HepG2 (cell line): ENCODE data around the gene ZNF783. TPM values are rescaled to one million over a fixed set of nuclear protein-coding genes. Genes with fewer than 3 reads are reported as not detected.

Experiments
- ATAC-seq: fragments of 200-7000 bp; cut with Tn5 transposase; 3 replicates; pipeline ENCODE4 v1.9.1; 2020; ENCODE audit warnings: mild to moderate bottlenecking, moderate library complexity
- BruUV-seq: library from RNA; stranded (reverse); fragments of 400-500 nt; replicated peaks from 2 replicates; lab custom pipeline; 2021; lab: Mats Ljungman, UMichigan
- CTCF ChIA-PET: fragments of 300-600 bp; formaldehyde crosslinking; extraction: SDS; loops from one replicate; lab custom pipeline; 2021; ENCODE audit warnings: low total read pairs, inconsistent platforms, low intra/inter-chr PET ratio; lab: Yijun Ruan, JAX
- POLR2A ChIA-PET: fragments of 350-600 bp; sonication (Branson Sonifier 250); formaldehyde crosslinking; loops from one replicate; lab custom pipeline; 2020; ENCODE audit warnings: antibody characterized with exemption, inconsistent platforms; lab: Yijun Ruan, JAX
- DNase-seq: peaks from one replicate; pipeline ENCODE4 v3.0.0-alpha.2; 2015; ENCODE audit warnings: low spot score
- FAIRE-seq: peaks from 3 replicates; lab custom pipeline; 2011; peaks lifted over from hg19 to GRCh38; lab: Jason Lieb, UNC
- H2AFZ ChIP-seq: one replicate; pipeline ENCODE4 v1.6.1; 2011; ENCODE audit warnings: low read length, inconsistent platforms
- H3K27ac ChIP-seq: fragments of 300-600 bp; 3 replicates; pipeline ENCODE4 v1.8.0; 2011; ENCODE audit warnings: mixed run types, mild to moderate bottlenecking, mixed read lengths, low read length, inconsistent platforms; ENCODE audit not compliant: insufficient read depth; ENCODE audit errors: extremely low read length
- H3K27me3 ChIP-seq, 2 experiments: fragments of 200-600 bp in 1 of 2; 2 replicates in 1 of 2; 3 replicates in 1 of 2; pipeline versions ENCODE4 v1.6.0 to v1.8.0; 2011; ENCODE audit warnings: low read length in 2 of 2, mild to moderate bottlenecking in 2 of 2, moderate library complexity in 2 of 2, inconsistent platforms in 1 of 2; ENCODE audit not compliant: insufficient read depth in 2 of 2, control insufficient read depth in 1 of 2
- H3K36me3 ChIP-seq, 2 experiments: fragments of 200-600 bp in 1 of 2; replicated peaks in 1 of 2; 2 replicates in 1 of 2; 3 replicates in 1 of 2; pipeline versions ENCODE4 v1.5.1 to v1.8.0; 2011; ENCODE audit warnings: low read length in 2 of 2, inconsistent platforms in 1 of 2; ENCODE audit not compliant: insufficient read depth in 2 of 2, control insufficient read depth in 1 of 2
- H3K4me1 ChIP-seq: 2 replicates; pipeline ENCODE4 v1.5.1; 2012; ENCODE audit warnings: low read length, inconsistent platforms; ENCODE audit not compliant: insufficient read depth
- H3K4me2 ChIP-seq: 2 replicates; pipeline ENCODE4 v1.6.0; 2011; ENCODE audit warnings: low read depth, low read length, inconsistent platforms
- H3K4me3 ChIP-seq, 3 experiments: fragments of 200-600 bp in 1 of 3; sonication (generic), shearing (Covaris generic) in 1 of 3; replicated peaks in 1 of 3; 2 replicates each; pipeline ENCODE4 v1.5.1; 2011 to 2016; ENCODE audit warnings: low read length in 3 of 3, inconsistent platforms in 2 of 3, low read depth in 2 of 3, mild to moderate bottlenecking in 2 of 3, control low read depth in 1 of 3, mixed read lengths in 1 of 3; ENCODE audit not compliant: insufficient read depth in 1 of 3
- H3K79me2 ChIP-seq: one replicate; pipeline ENCODE4 v1.6.1; 2011; ENCODE audit warnings: low read length, inconsistent platforms; ENCODE audit not compliant: insufficient read depth
- H3K9ac ChIP-seq: 2 replicates; pipeline ENCODE4 v1.6.0; 2011; ENCODE audit warnings: mild to moderate bottlenecking, low read depth, low read length, inconsistent platforms; ENCODE audit not compliant: insufficient read depth
- H3K9me3 ChIP-seq: 2 replicates; pipeline ENCODE4 v1.5.1; 2012; ENCODE audit warnings: mild to moderate bottlenecking, low read length
- H4K20me1 ChIP-seq: 2 replicates; pipeline ENCODE4 v1.6.0; 2011; ENCODE audit warnings: inconsistent platforms, mild to moderate bottlenecking, low read length, moderate library complexity; ENCODE audit not compliant: insufficient read depth
- AGO2 ChIP-seq: fragments of 200-400 bp; formaldehyde crosslinking; optimal IDR thresholded peaks from 2 replicates; pipeline ENCODE3; 2017; ENCODE audit warnings: mild to moderate bottlenecking, low read depth, low read length, moderate library complexity
- CEBPG ChIP-seq: IDR thresholded peaks from 2 replicates; pipeline ENCODE4 v1.6.1; 2016
- DR1 ChIP-seq: sonication (generic); formaldehyde crosslinking; IDR thresholded peaks from 2 replicates; pipeline ENCODE4 v1.8.0; 2021; ENCODE audit warnings: mild to moderate bottlenecking, missing genetic modification reagents, inconsistent platforms
- FOXP1 ChIP-seq, 2 experiments: fragments of 450-650 bp in 1 of 2; IDR thresholded peaks; 2 replicates each; pipeline ENCODE4 v1.6.1; 2017 to 2018; ENCODE audit warnings: antibody characterized with exemption in 1 of 2
- RBFOX2 ChIP-seq: fragments of 200-400 bp; formaldehyde crosslinking; IDR thresholded peaks from 2 replicates; pipeline ENCODE4 v1.6.1; 2017; ENCODE audit warnings: low read depth, mild to moderate bottlenecking, low read length
- WGBS: methylation state at CpG from one replicate; pipeline ENCODE4 v1.1.6; 2017; ENCODE audit warnings: low lambda C conversion rate; 5-methylcytosine and 5-hydroxymethylcytosine counted together
- in situ Hi-C: cut with HindIII; loops from 2 replicates; pipeline ENCODE4 v1.10.0; 2017; ENCODE audit warnings: low pct_unique_long_range_greater_than_20kb; ENCODE audit not compliant: extremely low pct_ligation_motif_present
- intact Hi-C: fragments of 100-400 bp; cut with micrococcal nuclease; formaldehyde crosslinking; loops from one replicate; pipeline ENCODE4 v1.10.0; 2022; ENCODE audit not compliant: unreplicated experiment
- polyA plus RNA-seq, 8 experiments: library from polyadenylated mRNA; depleted of rRNA in 3 of 8; stranded (reverse) in 7 of 8; unstranded in 1 of 8; fragments of >200 nt; fragmentation: Illumina TruSeq in 4 of 8; extraction: Trizol in 4 of 8; gene quantifications; 2 replicates each; pipeline versions ENCODE4 v1.2.1 to v1.2.3, GENCODE V29; 2011 to 2016; ENCODE audit warnings: low read depth in 4 of 8, missing spikeins in 1 of 8, mixed read lengths in 1 of 8; ENCODE audit not compliant: insufficient read depth in 1 of 8
- total RNA-seq, 5 experiments: library from RNA; depleted of rRNA; stranded (reverse); fragments of >200 nt; fragmentation: Illumina TruSeq; extraction: Trizol; gene quantifications; 2 replicates each; pipeline ENCODE4 v1.2.3, GENCODE V29; 2016; ENCODE audit warnings: low read depth in 1 of 5
- TF ChIP-seq, protein P1 (sequence below): sonication (generic); formaldehyde crosslinking; IDR thresholded peaks from 2 replicates; pipeline ENCODE4 v1.5.0; 2020; ENCODE audit warnings: mild to moderate bottlenecking, low read depth, missing genetic modification reagents, borderline replicate concordance

ZNF783 gene
- total and polyA plus RNA-seq, 2 of the 13 experiments (the other 11 are each of a cell fraction or from before 2014, with no cell fraction given): 4.1 to 5.2 TPM

DNA sequence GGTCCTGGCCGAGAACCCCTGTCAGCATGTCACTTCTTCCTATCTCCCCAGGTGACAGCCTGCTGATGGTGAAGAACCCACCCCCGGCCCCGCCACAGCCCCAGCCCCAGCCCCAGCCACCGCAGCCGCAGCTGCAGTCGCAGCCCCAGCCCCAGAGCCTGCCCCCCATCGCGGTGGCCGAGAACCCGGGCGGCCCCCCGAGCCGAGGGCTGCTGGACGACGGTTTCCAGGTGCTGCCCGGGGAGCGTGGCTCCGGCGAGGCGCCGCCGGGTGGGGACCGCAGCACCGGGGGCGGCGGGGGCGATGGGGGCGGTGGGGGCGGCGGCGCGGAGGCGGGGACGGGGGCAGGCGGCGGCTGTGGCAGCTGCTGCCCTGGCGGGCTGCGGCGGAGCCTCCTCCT lies 38.2 kb upstream of the ZNF783 start:
- ATAC-seq (no peak), DNase-seq (no peak), FAIRE-seq (no peak)
- no peak overlapping the region for H3K4me3 ChIP-seq
- H4K20me1 ChIP-seq: no peaks in the 10 kb centered on the region
- H3K79me2 ChIP-seq: no peaks in the 10 kb centered on the region
- in situ Hi-C loops (no loop called here), intact Hi-C loops (no loop called here)
- WGBS: over 99% methylated on average over 28 of the region's 39 CpGs
- ChIA-PET CTCF (no interaction called here), POLR2A (no interaction called here)
- no peaks in the 10 kb centered on the region for H3K27me3 ChIP-seq
- no peak overlapping the region for H3K9ac ChIP-seq
- no peak overlapping the region for H3K27ac ChIP-seq
- H3K4me2 ChIP-seq: no peak overlapping the region
- no TSS peak for BruUV-seq
- H3K36me3 ChIP-seq: peaks cover 9 to 46% of the 10 kb centered on the region in 2 experiments; a peak in 4 of 5 replicates
- H2AFZ ChIP-seq: no peak overlapping the region
- TF ChIP-seq, protein P1, sequence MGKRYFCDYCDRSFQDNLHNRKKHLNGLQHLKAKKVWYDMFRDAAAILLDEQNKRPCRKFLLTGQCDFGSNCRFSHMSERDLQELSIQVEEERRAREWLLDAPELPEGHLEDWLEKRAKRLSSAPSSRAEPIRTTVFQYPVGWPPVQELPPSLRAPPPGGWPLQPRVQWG: no peak
- TF ChIP-seq DR1: no peak
- no peak for TF ChIP-seq CEBPG (CRISPR knock-in tag)
- peaks cover 9% of the 10 kb centered on the region for H3K4me1 ChIP-seq
- H3K9me3 ChIP-seq: no peaks in the 10 kb centered on the region

- no peak for ATAC-seq
- WGBS: 95% methylated on average over 25 of the region's 37 CpGs
- Histone ChIP-seq H3K79me2 (no peaks in the 10 kb centered on the region), H3K4me1 (peaks cover 9% of the 10 kb centered on the region), H3K27me3 (no peaks in the 10 kb centered on the region), H3K4me3 (no peak overlapping the region), H3K9me3 (no peaks in the 10 kb centered on the region), H3K4me2 (no peak overlapping the region), H2AFZ (no peak overlapping the region), H3K36me3 (peaks cover 8 to 40% of the 10 kb centered on the region in 2 experiments; a peak in 4 of 5 replicates), H3K27ac (no peak overlapping the region), H4K20me1 (no peaks in the 10 kb centered on the region), H3K9ac (no peak overlapping the region)
- intact Hi-C loops (no loop called here), in situ Hi-C loops (no loop called here)
- POLR2A ChIA-PET: no interaction called here
- CTCF ChIA-PET: no interaction called here
- BruUV-seq: no TSS peak
- no peak for DNase-seq
- peak; percentile 59 for TF ChIP-seq AGO2
- TF ChIP-seq FOXP1 (IDR thresholded peaks at IDR 0.05): no peak
- no peak for TF ChIP-seq FOXP1 (CRISPR knock-in tag; IDR thresholded peaks at IDR 0.05)
- peak; percentile 55 for TF ChIP-seq RBFOX2
- no peak for FAIRE-seq
Measured at GRCh38 chr7:149224352-149224751, 37.6 kb upstream of the ZNF783 start.
